Epidermal melanocyte (primary cell): ENCODE results near the gene XG.
"Not testable (repeated sequence)": the region's sequence is repeated elsewhere in the genome, so short reads cannot be mapped to it uniquely, and the experiment has no call there.

Experiments
- DNase-seq: peaks from one replicate; pipeline ENCODE4 v3.0.0; 2011; ENCODE audit warnings: low spot score; ENCODE audit not compliant: insufficient read length

The XG gene

GRCh38 chrX:2780472-2781225 is 28.8 kb downstream of the XG start:
- DNase-seq: not testable (repeated sequence)

GRCh38 chrX:2781226-2781571 is 29.4 kb downstream of the XG start:
- no peak for DNase-seq

- no peak for DNase-seq
These were observed 29.9 kb downstream of the XG start for GRCh38 chrX:2781698-2782097.

GRCh38 chrX:2782171-2782570 is 30.3 kb downstream of the XG start:
- no peak for DNase-seq

GRCh38 chrX:2782778-2783177 is 30.9 kb downstream of the XG start:
- no peak for DNase-seq

- DNase-seq: no peak
These were observed 32.2 kb downstream of the XG start for GRCh38 chrX:2784026-2784425.

- no peak for DNase-seq
These were observed 33.7 kb downstream of the XG start for GRCh38 chrX:2785538-2785937.

- no peak for DNase-seq
These were observed 37.1 kb downstream of the XG start for GRCh38 chrX:2788980-2789379.

- no peak for DNase-seq
These were observed 37.7 kb downstream of the XG start for GRCh38 chrX:2789569-2789968.

- no peak for DNase-seq
These were observed 41.9 kb downstream of the XG start for GRCh38 chrX:2793752-2794151.

- no peak for DNase-seq
These were observed 42.5 kb downstream of the XG start for GRCh38 chrX:2794336-2794735.

- not testable (repeated sequence) for DNase-seq
These were observed 45.0 kb downstream of the XG start for GRCh38 chrX:2796808-2797207.

GRCh38 chrX:2799369-2799768 is 47.5 kb downstream of the XG start:
- no peak for DNase-seq

GRCh38 chrX:2799980-2800379 is 48.1 kb downstream of the XG start:
- DNase-seq: not testable (repeated sequence)

GRCh38 chrX:2801223-2801622 is 49.4 kb downstream of the XG start:
- DNase-seq: no peak

GRCh38 chrX:2802376-2803090 is 50.7 kb downstream of the XG start:
- DNase-seq: not testable (repeated sequence)

- DNase-seq: not testable (repeated sequence)
These were observed 51.6 kb downstream of the XG start for GRCh38 chrX:2803486-2803885.

GRCh38 chrX:2804106-2804843 is 52.4 kb downstream of the XG start:
- not testable (repeated sequence) for DNase-seq

GRCh38 chrX:2804858-2805257 is 53.0 kb downstream of the XG start:
- not testable (repeated sequence) for DNase-seq

GRCh38 chrX:2811271-2811670 is 59.4 kb downstream of the XG start:
- no peak for DNase-seq

- DNase-seq: not testable (repeated sequence)
These were observed 60.5 kb downstream of the XG start for GRCh38 chrX:2812161-2812907.

- DNase-seq: no peak
These were observed 65.2 kb downstream of the XG start for GRCh38 chrX:2817036-2817435.
